Femur (tissue), 1 donor: ENCODE measurements around the gene CPNE6.
A peak's percentile ranks its signal among the peaks of the same experiment; 100 is the strongest.
"Not testable (repeated sequence)": the region's sequence is repeated elsewhere in the genome, so short reads cannot be mapped to it uniquely, and the experiment has no call there.

Experiments
- DNase-seq: peaks from one replicate; pipeline ENCODE4 v3.0.0-alpha.2; 2017

CPNE6 gene

DNA sequence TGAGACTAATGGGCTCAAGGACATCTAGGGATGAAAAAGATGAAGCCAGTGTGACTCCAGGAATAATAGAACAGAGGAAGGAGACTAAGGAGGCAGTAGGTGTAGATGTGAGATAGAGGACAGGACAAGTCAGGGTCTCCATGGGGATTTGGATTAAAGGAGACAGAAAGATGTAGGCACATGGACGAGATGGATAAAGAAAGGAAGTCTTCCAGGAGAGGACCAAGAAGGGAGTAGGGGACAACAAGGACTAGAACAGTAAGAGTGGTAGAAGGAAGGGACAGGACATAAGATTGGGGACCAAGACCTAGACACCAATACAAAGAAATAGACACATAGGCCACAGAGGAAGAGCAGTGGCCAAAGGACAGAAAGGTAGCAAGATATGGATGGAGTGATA lies 15.6 kb downstream of the CPNE6 start:
- DNase-seq = no peak

- DNase-seq = no peak
Observed at GRCh38 chr14:24088095-24088494, 16.7 kb downstream of the CPNE6 start.

- DNase-seq = no peak
Observed at GRCh38 chr14:24089890-24090289, 18.5 kb downstream of the CPNE6 start.

GRCh38 chr14:24092110-24092504 lies 20.7 kb downstream of the CPNE6 start:
- DNase-seq = no peak

DNA sequence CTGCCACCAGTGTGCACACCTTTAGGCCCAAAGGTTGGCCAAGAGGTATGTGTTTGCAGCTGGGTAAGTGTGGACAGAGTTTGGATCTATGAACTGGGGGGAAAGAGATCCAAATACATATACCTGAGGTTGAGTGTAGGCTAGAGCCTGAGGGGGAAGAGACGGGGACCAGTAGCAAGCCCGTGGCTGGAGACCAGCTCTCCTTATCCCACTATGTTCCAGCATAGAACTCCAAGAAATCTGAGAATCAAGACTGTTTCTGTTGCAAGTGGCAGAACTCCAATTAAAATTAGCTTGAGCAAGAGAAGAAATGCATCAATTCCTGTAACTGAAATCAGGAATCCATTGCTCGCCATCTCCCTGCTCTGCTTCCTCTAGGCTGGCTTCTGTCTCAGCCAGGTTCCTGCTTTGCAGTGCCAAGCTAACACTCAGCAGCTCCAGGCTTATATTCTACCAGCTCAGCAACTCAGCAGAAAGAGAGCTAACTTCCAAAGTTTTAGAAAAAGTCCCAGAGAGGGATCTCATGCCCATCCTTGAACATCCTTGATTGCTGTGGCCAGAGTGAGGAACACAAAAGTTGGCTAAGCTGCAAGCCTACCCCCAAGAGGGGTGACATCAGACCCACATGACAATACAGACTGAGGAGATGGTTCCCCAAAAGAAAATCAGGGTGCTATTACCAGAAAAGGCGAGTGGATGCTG lies 21.3 kb downstream of the CPNE6 start:
- no peak for DNase-seq

DNA sequence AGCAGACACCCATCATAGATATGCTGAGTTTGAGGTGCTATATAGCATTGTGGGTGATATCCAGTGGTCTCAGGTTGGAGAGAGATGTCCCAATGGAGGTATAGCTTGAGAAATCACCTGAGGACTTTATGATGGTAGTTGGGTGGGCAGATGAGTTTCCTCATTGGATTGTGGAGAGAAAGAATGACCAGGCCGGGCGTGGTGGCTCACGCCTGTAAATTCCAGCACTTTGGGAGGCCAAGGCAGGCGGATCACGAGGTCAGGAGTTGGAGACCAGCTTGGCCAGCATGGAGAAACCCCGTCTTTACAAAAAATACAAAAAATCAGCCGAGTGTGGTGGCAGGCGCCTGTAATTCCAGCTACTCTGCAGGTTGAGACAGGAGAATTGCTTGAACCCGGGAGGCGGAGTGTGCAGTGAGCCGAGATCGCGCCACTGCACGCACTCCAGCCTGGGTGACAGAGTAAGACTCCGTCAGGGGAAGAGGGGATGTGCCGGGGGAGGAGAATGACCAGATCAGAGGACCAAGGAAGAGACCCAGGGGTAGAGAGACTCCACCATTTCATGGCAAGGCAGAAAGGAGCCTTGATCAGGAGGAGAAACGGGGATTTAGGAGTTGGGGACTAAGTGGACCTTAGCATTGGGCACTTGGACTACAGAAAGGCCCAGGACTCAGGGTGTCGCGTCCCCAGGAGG lies 22.0 kb downstream of the CPNE6 start:
- DNase-seq = no peak

DNA sequence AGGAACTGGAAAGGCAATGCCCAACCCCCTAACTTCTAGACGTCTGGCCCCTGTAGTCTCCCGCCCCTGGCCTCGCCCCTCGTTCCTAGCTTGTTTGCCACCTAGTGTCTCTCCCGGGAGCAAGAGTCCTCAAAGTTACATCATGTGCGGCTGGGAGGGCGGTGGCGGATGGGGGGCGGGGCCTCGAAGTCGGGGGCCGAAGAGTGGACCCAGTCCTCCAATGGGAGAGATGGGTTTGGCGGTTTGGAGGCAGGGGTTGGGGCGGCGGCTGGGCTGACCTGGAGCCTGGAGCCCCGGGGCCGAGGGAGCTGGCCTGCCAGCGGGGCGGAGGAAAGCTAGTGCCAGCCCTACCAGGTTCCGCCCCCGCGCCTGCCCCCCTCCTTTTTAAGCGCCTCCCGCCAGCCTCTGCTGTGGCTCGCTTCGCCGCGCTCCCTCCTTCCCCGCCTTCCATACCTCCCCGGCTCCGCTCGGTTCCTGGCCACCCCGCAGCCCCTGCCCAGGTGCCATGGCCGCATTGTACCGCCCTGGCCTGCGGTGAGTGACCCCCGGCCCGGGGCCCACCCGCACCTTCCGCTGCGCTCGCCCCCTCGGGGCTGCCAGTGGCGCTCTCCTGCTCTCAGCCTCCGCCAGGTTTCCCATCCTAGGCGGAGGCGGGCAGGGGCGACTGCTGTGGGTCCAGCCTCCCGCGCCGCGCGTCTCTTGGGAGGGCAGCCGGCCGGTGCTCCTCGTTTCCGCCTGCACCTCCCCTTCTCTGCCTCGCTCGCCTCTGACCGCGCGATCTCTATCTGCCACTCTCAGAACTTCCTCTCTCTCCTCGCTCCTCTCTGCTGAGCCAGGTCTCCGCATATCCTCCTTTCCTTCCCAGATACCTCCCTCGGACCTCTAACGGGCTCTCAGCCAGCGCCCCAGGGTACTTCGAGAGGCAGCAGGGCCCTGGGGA lies 22.8 kb downstream of the CPNE6 start, which contains the start of gene PCK2:
Gene PCK2, plus strand, starts transcription at position 411 of the 940 bp plus-strand sequence. Its CDS starts 95 bp downstream, at position 506.
- peak; percentile 90 for DNase-seq

- DNase-seq = no peak
Observed at GRCh38 chr14:24094841-24095270, 23.5 kb downstream of the CPNE6 start.

- no peak for DNase-seq
Observed at GRCh38 chr14:24095271-24096068, 24.1 kb downstream of the CPNE6 start.

- DNase-seq = no peak
Observed at GRCh38 chr14:24096545-24097181, 25.3 kb downstream of the CPNE6 start.

DNA sequence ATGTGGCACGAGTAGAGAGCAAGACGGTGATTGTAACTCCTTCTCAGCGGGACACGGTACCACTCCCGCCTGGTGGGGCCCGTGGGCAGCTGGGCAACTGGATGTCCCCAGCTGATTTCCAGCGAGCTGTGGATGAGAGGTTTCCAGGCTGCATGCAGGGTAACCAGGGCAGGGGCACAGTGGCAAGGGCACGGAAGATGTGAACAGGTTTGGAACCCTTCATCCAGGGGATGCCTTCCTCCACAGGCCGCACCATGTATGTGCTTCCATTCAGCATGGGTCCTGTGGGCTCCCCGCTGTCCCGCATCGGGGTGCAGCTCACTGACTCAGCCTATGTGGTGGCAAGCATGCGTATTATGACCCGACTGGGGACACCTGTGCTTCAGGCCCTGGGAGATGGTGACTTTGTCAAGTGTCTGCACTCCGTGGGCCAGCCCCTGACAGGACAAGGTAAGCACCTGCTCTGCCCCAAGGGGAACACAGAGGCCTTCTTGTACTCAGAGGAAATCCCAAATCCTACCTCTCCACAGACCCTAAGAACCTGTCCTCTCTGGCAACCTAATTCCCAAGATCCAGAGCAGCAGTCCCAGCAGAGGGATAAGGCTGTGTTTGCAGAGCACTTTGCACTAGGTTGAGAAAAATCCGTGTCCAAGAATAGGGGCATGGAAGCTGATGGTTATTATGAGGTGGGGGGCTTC lies 27.0 kb downstream of the CPNE6 start:
- no peak for DNase-seq

- no peak for DNase-seq
Observed at GRCh38 chr14:24098927-24099813, 27.8 kb downstream of the CPNE6 start.

- DNase-seq = no peak
Observed at GRCh38 chr14:24100197-24100981, 29.0 kb downstream of the CPNE6 start.

GRCh38 chr14:24100982-24101494 lies 29.7 kb downstream of the CPNE6 start:
- no peak for DNase-seq

- no peak for DNase-seq
Observed at GRCh38 chr14:24102357-24103048, 31.1 kb downstream of the CPNE6 start.

GRCh38 chr14:24103451-24103850 lies 32.1 kb downstream of the CPNE6 start:
- DNase-seq = no peak

DNA sequence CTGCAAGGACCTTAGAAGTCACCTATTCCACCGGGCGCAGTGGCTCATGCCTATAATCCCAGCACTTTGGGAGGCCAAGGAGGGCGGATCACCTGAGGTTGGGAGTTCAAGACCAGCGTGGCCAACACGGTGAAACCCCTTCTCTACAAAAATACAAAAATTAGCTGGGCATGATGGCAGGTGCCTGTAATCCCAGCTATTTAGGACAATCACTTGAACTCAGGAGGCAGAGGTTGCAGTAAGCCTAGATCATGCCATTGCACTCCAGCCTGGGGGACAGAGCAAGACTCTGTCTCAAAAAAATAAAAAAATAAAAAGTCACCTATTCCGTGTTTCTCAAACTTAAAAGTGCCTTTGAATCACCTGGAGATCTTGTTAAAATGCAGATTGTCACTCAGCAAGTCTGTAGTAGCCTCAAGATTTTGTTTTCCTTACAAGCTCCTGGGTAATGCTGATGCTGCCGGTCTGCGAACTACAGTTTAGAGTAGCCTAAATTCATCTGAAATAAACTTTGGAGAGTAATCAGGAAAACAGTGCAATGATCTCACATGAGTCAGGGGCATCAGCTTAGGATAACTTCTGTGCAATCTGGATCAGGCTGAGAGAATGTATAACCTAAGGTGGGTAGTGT lies 34.4 kb downstream of the CPNE6 start:
- DNase-seq = not testable (repeated sequence)
